Measurements from ENCODE around the gene HOXD11. TPM values are rescaled to one million over a fixed set of nuclear protein-coding genes. Genes with fewer than 3 reads are reported as not detected.

Gene HOXD11
- polyA plus RNA-seq, 1 experiment = not detected

DNA sequence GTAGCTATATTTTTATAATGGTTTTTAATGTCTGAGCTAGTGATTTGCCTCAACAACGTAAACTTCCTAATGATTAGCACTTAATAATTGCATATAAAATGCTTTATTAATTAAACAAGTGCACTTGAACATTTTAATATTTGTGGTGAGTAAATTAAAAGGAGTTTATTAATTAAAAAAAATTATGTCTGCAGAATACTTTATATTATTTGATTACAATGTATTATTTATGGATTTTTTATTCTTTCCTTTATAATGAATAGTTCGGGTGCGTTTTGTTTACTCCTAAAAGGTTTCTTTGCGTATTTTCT is 24.7 kb downstream of the HOXD11 start:
- no peak overlapping the region for H3K27ac ChIP-seq (ENCODE audit: low read depth, low read length)
- no peak overlapping the region for H3K4me3 ChIP-seq (ENCODE audit: low read depth, low read length)
- TF ChIP-seq, protein P1, sequence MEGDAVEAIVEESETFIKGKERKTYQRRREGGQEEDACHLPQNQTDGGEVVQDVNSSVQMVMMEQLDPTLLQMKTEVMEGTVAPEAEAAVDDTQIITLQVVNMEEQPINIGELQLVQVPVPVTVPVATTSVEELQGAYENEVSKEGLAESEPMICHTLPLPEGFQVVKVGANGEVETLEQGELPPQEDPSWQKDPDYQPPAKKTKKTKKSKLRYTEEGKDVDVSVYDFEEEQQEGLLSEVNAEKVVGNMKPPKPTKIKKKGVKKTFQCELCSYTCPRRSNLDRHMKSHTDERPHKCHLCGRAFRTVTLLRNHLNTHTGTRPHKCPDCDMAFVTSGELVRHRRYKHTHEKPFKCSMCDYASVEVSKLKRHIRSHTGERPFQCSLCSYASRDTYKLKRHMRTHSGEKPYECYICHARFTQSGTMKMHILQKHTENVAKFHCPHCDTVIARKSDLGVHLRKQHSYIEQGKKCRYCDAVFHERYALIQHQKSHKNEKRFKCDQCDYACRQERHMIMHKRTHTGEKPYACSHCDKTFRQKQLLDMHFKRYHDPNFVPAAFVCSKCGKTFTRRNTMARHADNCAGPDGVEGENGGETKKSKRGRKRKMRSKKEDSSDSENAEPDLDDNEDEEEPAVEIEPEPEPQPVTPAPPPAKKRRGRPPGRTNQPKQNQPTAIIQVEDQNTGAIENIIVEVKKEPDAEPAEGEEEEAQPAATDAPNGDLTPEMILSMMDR (IDR thresholded peaks at IDR 0.05; ENCODE audit: low read depth, low read length) = no peak
- peaks cover 4% of the 10 kb centered on the region; the same call in 1 of the 2 replicates for H3K9me3 ChIP-seq (ENCODE audit: control insufficient read depth, insufficient read depth, low read length)
- ChIA-PET CTCF (interaction anchor here (0.8 to 5.0 kb wide), 11 partner anchors 8 to 1017 kb away, joined by 3 to 33 read pairs (median 7); no protein-coding TSS in a partner anchor), POLR2A (no interaction called here)
- peaks cover 86% of the 10 kb centered on the region for H3K27me3 ChIP-seq (ENCODE audit: control insufficient read depth, insufficient read depth, low read length)
- DNase-seq (ENCODE audit: low read depth, low spot score) = no peak

DNA sequence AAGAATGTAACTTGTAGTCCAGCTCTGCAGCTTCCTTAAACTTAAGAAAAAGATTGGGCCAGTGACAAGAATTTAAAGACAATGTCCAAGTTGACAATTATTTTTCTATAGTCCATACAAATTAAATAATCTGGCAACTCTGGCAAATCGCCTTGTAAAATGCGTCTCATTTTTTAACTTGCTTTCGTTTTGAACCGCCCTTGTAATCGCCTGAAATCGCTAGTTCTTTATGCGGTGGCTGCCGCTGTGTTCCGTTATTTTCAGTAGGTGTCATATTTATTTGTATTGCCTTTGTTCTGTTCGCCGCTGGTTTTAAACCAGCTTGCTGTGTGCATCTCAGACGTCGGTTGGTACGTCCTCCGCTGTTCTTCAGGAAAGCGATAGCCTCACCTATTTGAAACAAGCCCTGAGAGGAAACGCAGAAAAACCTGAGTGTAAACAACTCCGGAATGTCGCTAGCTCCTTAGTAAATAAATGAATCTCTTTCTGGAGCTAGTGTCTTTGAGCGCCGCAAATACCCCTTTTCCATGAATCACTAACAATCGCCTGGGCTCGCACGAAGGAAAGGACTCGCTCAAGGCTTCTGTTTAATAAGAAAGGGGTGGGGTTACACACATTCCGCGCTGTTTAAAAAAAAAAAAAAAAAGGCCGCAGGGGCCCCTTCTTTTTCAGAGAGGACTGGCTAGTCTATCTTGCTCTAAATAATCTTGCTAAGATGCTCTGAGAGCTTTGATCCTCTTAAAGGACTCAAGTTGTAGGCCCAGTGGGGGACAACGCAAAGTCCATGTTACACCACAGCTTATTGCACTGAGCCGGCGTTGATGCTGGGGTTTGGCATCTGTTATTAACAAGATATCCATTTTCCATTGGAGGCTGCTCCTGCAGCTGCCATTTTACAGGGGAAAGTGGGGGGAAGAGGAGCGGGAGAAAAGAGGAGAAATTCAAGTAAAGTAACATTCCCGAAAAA is 25.4 kb downstream of the HOXD11 start:
- no peak for DNase-seq (ENCODE audit: low read depth, low spot score)
- Histone ChIP-seq H3K27me3 (ENCODE audit: control insufficient read depth, insufficient read depth, low read length) (peaks cover 87% of the 10 kb centered on the region), H3K27ac (ENCODE audit: low read depth, low read length) (no peak overlapping the region), H3K4me3 (ENCODE audit: low read depth, low read length) (peak overlapping the region; percentile 35), H3K9me3 (ENCODE audit: control insufficient read depth, insufficient read depth, low read length) (peaks cover 8% of the 10 kb centered on the region; the same call in 1 of the 2 replicates)
- CTCF ChIA-PET = interaction anchor here (0.6 to 5.0 kb wide), 16 partner anchors 8 to 1017 kb away, joined by 3 to 33 read pairs (median 4); no protein-coding TSS in a partner anchor
- TF ChIP-seq, protein P1 (IDR thresholded peaks at IDR 0.05; ENCODE audit: low read depth, low read length) = no peak
- POLR2A ChIA-PET = interaction anchor here (0.6 kb wide), 1 partner anchor 522 kb away, joined by 7 read pairs; no protein-coding TSS in a partner anchor

DNA sequence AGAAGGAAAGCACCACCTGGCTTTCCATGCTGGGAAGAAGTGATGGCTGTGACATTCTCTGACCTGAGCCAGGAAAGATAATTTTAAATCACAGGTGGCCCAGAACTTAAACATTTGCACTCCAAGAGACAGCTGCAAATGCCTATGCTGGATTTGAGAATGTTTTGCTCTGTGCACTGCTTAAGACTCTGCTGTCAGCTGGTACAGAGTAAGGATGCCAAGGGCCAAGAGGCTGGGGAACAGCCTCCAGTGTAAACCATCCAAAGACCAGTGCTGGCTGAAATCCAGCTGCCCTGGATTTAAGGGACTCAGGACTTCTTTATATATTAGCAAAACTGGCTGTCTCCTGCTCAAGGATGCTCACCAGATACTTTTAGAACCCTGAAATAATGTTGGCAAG is 26.3 kb downstream of the HOXD11 start:
- DNase-seq (ENCODE audit: low read depth, low spot score) = no peak
- POLR2A ChIA-PET = interaction anchor here (0.6 kb wide), 1 partner anchor 521 kb away, joined by 7 read pairs; no protein-coding TSS in a partner anchor
- Histone ChIP-seq H3K4me3 (ENCODE audit: low read depth, low read length) (no peak overlapping the region), H3K9me3 (ENCODE audit: control insufficient read depth, insufficient read depth, low read length) (peaks cover 8% of the 10 kb centered on the region; the same call in 1 of the 2 replicates), H3K27ac (ENCODE audit: low read depth, low read length) (no peak overlapping the region), H3K27me3 (ENCODE audit: control insufficient read depth, insufficient read depth, low read length) (peaks cover 88% of the 10 kb centered on the region)
- CTCF ChIA-PET = interaction anchor here (0.7 to 5.0 kb wide), 8 partner anchors 7 to 681 kb away, joined by 3 to 31 read pairs (median 4); no protein-coding TSS in a partner anchor
- TF ChIP-seq, protein P1 (IDR thresholded peaks at IDR 0.05; ENCODE audit: low read depth, low read length) = no peak

- ChIA-PET CTCF (interaction anchor here (1.0 to 5.0 kb wide), 3 partner anchors 321 to 518 kb away, joined by 4 to 31 read pairs (median 5); no protein-coding TSS in a partner anchor), POLR2A (no interaction called here)
- no peak for DNase-seq (ENCODE audit: low read depth, low spot score)
- Histone ChIP-seq H3K4me3 (ENCODE audit: low read depth, low read length) (no peak overlapping the region), H3K27ac (ENCODE audit: low read depth, low read length) (no peak overlapping the region), H3K9me3 (ENCODE audit: control insufficient read depth, insufficient read depth, low read length) (peaks cover 10% of the 10 kb centered on the region), H3K27me3 (ENCODE audit: control insufficient read depth, insufficient read depth, low read length) (peaks cover 88% of the 10 kb centered on the region)
- TF ChIP-seq, protein P1 (IDR thresholded peaks at IDR 0.05; ENCODE audit: low read depth, low read length) = no peak
Observed at GRCh38 chr2:176134035-176134434, 27.0 kb downstream of the HOXD11 start.

- Histone ChIP-seq H3K27ac (ENCODE audit: low read depth, low read length) (no peak overlapping the region), H3K27me3 (ENCODE audit: control insufficient read depth, insufficient read depth, low read length) (peaks cover 90% of the 10 kb centered on the region), H3K9me3 (ENCODE audit: control insufficient read depth, insufficient read depth, low read length) (peaks cover 8% of the 10 kb centered on the region), H3K4me3 (ENCODE audit: low read depth, low read length) (no peak overlapping the region)
- ChIA-PET CTCF (no interaction called here), POLR2A (no interaction called here)
- TF ChIP-seq, protein P1 (IDR thresholded peaks at IDR 0.05; ENCODE audit: low read depth, low read length) = no peak
- DNase-seq (ENCODE audit: low read depth, low spot score) = no peak
Observed at GRCh38 chr2:176135035-176135440, 28.0 kb downstream of the HOXD11 start.

Measured in AG04450 (cell line).